ENCODE data around the gene PTPN4. TPM values are rescaled to one million over a fixed set of nuclear protein-coding genes. Genes with fewer than 3 reads are reported as not detected.

PTPN4 gene
- total and polyA plus RNA-seq, 9 donors = 3.4 to 45.7 (median 35.2) TPM

DNA sequence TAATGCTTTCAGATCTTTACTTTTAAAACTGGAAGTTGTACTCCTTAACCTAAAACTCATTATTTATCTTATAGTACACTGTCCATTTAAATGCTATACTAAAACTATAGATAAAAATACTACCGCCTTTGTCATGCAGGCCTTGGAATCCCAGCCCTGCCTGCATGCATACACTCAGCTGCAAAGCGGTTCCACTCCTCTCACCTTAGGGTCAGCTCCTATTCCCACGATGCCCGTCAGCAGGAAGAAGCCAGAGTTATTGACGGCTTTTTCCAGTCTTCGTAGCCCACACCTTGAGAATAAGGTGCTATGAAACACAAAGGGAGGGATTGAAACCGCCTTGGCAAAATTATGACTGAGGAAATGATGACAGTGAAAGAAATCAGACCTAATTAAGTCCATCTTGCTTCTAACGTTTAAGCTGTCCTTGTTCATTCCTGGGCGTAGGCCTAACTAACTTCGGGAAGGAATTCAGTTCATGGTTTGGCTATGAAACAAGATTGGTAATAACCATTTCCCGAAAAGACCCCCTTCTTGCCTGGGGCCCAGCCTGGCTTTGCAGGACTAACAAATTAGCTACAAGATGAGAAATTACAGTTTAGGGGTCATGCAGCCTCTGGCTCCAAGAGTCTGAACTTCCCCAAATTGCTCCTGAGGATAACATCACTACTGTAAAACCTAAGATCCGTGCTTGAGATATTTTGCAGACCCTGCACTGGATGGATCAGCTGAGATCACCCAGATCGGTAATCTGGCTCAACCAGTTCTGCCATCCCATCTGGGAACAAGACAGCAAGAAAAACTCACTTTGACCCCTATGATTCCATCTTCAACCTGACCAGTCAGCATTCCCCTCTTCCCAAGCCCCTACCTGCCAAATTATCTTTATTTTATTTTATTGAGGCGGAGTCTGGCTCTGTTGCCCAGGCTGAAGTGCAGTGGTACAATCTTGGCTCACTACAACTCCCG, 270.2 kb downstream of the PTPN4 start:
- no peak overlapping the region for H3K4me3 ChIP-seq
- H3K36me3 ChIP-seq = no peaks in the 10 kb centered on the region
- intact Hi-C loops (cut with DNase I) = no loop called here
- H3K27me3 ChIP-seq = no peaks in the 10 kb centered on the region
- H3K27ac ChIP-seq = no peak overlapping the region
- no peak for TF ChIP-seq EP300 (IDR thresholded peaks at IDR 0.05)
- TF ChIP-seq, protein P1, sequence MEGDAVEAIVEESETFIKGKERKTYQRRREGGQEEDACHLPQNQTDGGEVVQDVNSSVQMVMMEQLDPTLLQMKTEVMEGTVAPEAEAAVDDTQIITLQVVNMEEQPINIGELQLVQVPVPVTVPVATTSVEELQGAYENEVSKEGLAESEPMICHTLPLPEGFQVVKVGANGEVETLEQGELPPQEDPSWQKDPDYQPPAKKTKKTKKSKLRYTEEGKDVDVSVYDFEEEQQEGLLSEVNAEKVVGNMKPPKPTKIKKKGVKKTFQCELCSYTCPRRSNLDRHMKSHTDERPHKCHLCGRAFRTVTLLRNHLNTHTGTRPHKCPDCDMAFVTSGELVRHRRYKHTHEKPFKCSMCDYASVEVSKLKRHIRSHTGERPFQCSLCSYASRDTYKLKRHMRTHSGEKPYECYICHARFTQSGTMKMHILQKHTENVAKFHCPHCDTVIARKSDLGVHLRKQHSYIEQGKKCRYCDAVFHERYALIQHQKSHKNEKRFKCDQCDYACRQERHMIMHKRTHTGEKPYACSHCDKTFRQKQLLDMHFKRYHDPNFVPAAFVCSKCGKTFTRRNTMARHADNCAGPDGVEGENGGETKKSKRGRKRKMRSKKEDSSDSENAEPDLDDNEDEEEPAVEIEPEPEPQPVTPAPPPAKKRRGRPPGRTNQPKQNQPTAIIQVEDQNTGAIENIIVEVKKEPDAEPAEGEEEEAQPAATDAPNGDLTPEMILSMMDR (IDR thresholded peaks at IDR 0.05) = no peak
- no peak for TF ChIP-seq POLR2A (IDR thresholded peaks at IDR 0.05)
- H3K9me3 ChIP-seq = no peaks in the 10 kb centered on the region
- WGBS, 3 donors = 86 to 88% (median 87%) methylated on average over 15 of the region's 15 CpGs
- H3K4me1 ChIP-seq (ENCODE audit: insufficient read depth) = peaks cover 2% of the 10 kb centered on the region
- no peak for DNase-seq

DNA sequence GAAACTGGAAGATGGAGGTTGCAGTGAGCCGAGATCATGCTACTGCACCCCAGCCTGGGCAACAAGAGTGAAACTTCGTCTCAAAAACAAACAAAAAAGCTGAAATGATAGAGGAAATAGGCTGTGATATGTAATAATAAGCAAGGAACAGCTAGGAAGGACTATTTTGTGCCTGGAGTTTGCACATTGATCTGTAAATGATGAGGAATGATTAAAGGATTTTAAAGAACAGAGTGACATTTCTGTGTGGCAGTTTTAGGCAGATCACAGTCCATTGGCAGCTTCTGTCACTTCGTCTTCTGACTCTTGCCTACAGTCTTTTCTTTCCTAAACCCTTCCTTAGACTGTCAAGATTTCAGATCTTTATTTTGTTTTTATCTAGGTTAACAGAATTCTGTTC, 272.6 kb downstream of the PTPN4 start:
- no peaks in the 10 kb centered on the region for H3K9me3 ChIP-seq
- no peak overlapping the region for H3K27ac ChIP-seq
- peaks cover 2% of the 10 kb centered on the region for H3K4me1 ChIP-seq (ENCODE audit: insufficient read depth)
- H3K4me3 ChIP-seq = no peak overlapping the region
- H3K36me3 ChIP-seq = no peaks in the 10 kb centered on the region
- TF ChIP-seq, protein P1 (IDR thresholded peaks at IDR 0.05) = no peak
- TF ChIP-seq POLR2A (IDR thresholded peaks at IDR 0.05) (no peak), EP300 (IDR thresholded peaks at IDR 0.05) (no peak)
- no peak for DNase-seq
- no peaks in the 10 kb centered on the region for H3K27me3 ChIP-seq
- WGBS, 3 donors = 78 to 86% (median 82%) methylated on average over 3 of the region's 3 CpGs
- intact Hi-C loops (cut with DNase I) = no loop called here

Other genes starting within 250 kb of the PTPN4 start
- 10 to 100 TPM in 1 of 7 donors, 1 to 10 TPM in 1, not detected in 5; 1.4 to 14.1 TPM for gene SCTR, start 235.4 kb upstream of the PTPN4 start, total RNA-seq
- gene SCTR, start 235.4 kb upstream of the PTPN4 start, polyA plus RNA-seq = under 1 TPM; 0.23 to 0.27 TPM
- gene CFAP221, start 215.5 kb upstream of the PTPN4 start, total RNA-seq = 10 to 100 TPM in 1 of 7 donors, 1 to 10 TPM in 5, under 1 TPM in 1; 0.86 to 23.4 (median 2.4) TPM
- 1 to 10 TPM in 1 of 2 donors, under 1 TPM in 1; 0.24 to 2.4 TPM for gene CFAP221, start 215.5 kb upstream of the PTPN4 start, polyA plus RNA-seq
- gene TMEM177, start 80.7 kb upstream of the PTPN4 start, total RNA-seq = 10 to 100 TPM in 5 of 7 donors, 1 to 10 TPM in 2; 5.7 to 19.0 (median 11.7) TPM
- 1 to 10 TPM; 5.9 to 8.5 TPM for gene TMEM177, start 80.7 kb upstream of the PTPN4 start, polyA plus RNA-seq

Measured in ovary (tissue), 9 donors.